ENCODE results near the gene KIF15. TPM values are rescaled to one million over a fixed set of nuclear protein-coding genes. Genes with fewer than 3 reads are reported as not detected.

Gene KIF15
- total RNA-seq, 2 experiments from 2014 or later = 40.1 to 51.7 TPM

DNA sequence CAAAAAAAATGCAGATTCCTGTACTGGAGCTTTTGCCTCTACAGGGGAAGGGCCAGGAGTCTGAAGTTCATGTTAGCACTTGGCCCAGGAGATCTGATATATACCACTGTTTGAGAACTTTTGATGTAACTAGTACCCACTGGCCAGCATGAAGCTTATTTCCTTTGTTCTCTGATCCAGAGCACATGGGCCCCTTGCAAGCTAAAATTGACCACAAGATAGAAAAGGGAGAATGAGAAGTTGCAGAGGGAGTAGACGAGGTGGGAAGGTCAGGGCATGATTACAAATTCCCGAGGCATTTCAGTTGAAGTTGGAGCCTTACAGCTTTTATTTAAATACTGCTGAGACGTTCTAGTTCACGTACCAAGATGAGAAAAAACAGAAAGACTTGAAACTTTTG lies 141.0 kb downstream of the KIF15 start:
- H3K9me3 Mint-ChIP-seq (ENCODE audit: low read depth) = no peaks in the 10 kb centered on the region
- no peaks in the 10 kb centered on the region for H3K36me3 Mint-ChIP-seq (ENCODE audit: low read depth)
- POLR2A ChIA-PET = no interaction called here
- DNase-seq = no peak
- H3K4me3 Mint-ChIP-seq = no peak overlapping the region
- no peak overlapping the region for H3K27ac Mint-ChIP-seq
- ATAC-seq = no peak
- intact Hi-C loops (cut with DNase I, micrococcal nuclease) = no loop called here
- H3K27me3 Mint-ChIP-seq = peaks cover 7% of the 10 kb centered on the region
- H3K4me1 Mint-ChIP-seq = peaks cover 3% of the 10 kb centered on the region
- CTCF ChIA-PET = interaction anchor here (0.6 to 1.0 kb wide), 3 partner anchors 10 to 719 kb away, joined by 3 read pairs; no protein-coding TSS in a partner anchor

Other genes with a start within 250 kb of the KIF15 start
- 1 to 10 TPM; 2.0 TPM for gene ZKSCAN7, start 206.6 kb upstream of the KIF15 start, total RNA-seq
- gene ZNF660, start 176.8 kb upstream of the KIF15 start, total RNA-seq = under 1 TPM; 0.21 to 0.89 TPM
- 10 to 100 TPM; 10.9 to 11.6 TPM for gene ZNF197, start 136.8 kb upstream of the KIF15 start, total RNA-seq
- gene ZNF35, start 113.1 kb upstream of the KIF15 start, total RNA-seq = 1 to 10 TPM; 2.0 to 2.7 TPM
- 1 to 10 TPM; 1.8 to 2.4 TPM for gene ZNF502, start 49.1 kb upstream of the KIF15 start, total RNA-seq
- gene ZNF501, start 32.2 kb upstream of the KIF15 start, total RNA-seq = 1 to 10 TPM; 1.7 to 2.0 TPM
- gene KIAA1143, start 175 bp upstream of the KIF15 start, total RNA-seq = 10 to 100 TPM; 40.2 to 74.1 TPM
- gene TMEM42, start 100.1 kb downstream of the KIF15 start, total RNA-seq = 10 to 100 TPM in 1 of 2 experiments, 1 to 10 TPM in 1; 7.6 to 10.9 TPM
- gene TGM4, start 112.8 kb downstream of the KIF15 start, total RNA-seq = not detected
- 10 to 100 TPM; 31.9 to 32.9 TPM for gene ZDHHC3, start 214.4 kb downstream of the KIF15 start, total RNA-seq
- 10 to 100 TPM; 42.7 to 70.7 TPM for gene EXOSC7, start 214.4 kb downstream of the KIF15 start, total RNA-seq